ENCODE results near the gene CHAF1B. TPM values are rescaled to one million over a fixed set of nuclear protein-coding genes. Genes with fewer than 3 reads are reported as not detected.

Gene CHAF1B
- total and polyA plus RNA-seq, 9 of the 15 experiments (the other 6 are each of a cell fraction or from before 2014, with no cell fraction given), result 7.5 to 36.8 (median 21.0) TPM

DNA sequence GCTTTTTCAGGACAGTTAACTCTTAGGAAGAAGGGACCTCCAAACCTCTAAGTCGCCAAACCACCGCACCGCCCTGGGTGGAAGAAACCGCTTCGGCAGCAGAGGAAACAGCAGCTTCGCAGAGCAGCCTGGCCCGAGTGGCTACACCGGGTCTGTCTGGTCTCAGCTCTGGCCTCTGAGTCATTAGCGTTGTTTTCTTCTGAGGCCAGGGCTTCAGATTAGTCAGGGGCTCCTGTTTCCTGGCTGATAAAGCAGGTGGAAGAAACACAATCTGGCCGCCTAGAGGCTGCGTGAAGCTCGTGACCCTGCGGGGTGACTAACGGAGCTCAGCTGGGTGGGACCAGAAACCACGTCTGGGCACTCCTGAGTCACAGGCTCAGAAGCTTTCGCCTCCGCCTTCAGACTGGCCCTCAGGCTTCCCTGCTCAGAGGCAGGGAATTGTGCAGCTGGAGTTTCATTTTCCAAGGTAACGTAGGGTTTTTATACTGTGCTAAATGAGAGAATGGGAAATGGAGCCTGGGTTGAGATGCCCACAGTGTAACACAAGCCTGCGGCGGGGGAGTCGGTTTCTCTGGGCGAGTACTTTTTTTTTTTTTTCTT, 44.9 kb downstream of the CHAF1B start (continued):
- TF ChIP-seq, protein P1, sequence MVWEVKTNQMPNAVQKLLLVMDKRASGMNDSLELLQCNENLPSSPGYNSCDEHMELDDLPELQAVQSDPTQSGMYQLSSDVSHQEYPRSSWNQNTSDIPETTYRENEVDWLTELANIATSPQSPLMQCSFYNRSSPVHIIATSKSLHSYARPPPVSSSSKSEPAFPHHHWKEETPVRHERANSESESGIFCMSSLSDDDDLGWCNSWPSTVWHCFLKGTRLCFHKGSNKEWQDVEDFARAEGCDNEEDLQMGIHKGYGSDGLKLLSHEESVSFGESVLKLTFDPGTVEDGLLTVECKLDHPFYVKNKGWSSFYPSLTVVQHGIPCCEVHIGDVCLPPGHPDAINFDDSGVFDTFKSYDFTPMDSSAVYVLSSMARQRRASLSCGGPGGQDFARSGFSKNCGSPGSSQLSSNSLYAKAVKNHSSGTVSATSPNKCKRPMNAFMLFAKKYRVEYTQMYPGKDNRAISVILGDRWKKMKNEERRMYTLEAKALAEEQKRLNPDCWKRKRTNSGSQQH (CRISPR knock-in tag; IDR thresholded peaks at IDR 0.05), result no peak
- TF ChIP-seq ZNF707 (CRISPR knock-in tag; conservative IDR thresholded peaks at IDR 0.05), result no peak
- TF ChIP-seq SNIP1 (IDR thresholded peaks at IDR 0.05; ENCODE audit: low read depth), result no peak
- TF ChIP-seq, protein P2, sequence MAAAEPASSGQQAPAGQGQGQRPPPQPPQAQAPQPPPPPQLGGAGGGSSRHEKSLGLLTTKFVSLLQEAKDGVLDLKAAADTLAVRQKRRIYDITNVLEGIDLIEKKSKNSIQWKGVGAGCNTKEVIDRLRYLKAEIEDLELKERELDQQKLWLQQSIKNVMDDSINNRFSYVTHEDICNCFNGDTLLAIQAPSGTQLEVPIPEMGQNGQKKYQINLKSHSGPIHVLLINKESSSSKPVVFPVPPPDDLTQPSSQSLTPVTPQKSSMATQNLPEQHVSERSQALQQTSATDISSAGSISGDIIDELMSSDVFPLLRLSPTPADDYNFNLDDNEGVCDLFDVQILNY (CRISPR knock-in tag; IDR thresholded peaks at IDR 0.05), result no peak
- peak; percentile 86 for TF ChIP-seq FOXM1 (IDR thresholded peaks at IDR 0.05; ENCODE audit: low read depth)
- no peak for TF ChIP-seq FOXM1 (CRISPR knock-in tag; IDR thresholded peaks at IDR 0.05; ENCODE audit: low read depth)
- peak; percentile 98 for TF ChIP-seq NCOR1 (IDR thresholded peaks at IDR 0.05)
- peak; percentile 41; the same call in 1 of the 2 replicates for TF ChIP-seq ZNF239 (CRISPR knock-in tag; IDR thresholded peaks at IDR 0.05)
- TF ChIP-seq ZNF140 (CRISPR knock-in tag; IDR thresholded peaks at IDR 0.05), result no peak
- no peak for TF ChIP-seq NFE2L1 (tag; IDR thresholded peaks at IDR 0.05; ENCODE audit: borderline replicate concordance, low read depth)
- TF ChIP-seq ESRRA (IDR thresholded peaks at IDR 0.05; ENCODE audit: borderline replicate concordance, low read depth), result peak; percentile 74; the same call in 1 of the 2 replicates
- TF ChIP-seq ZFP30 (CRISPR knock-in tag; IDR thresholded peaks at IDR 0.05; ENCODE audit: borderline replicate concordance), result no peak
- peak; percentile 63; the same call in 1 of the 2 replicates for TF ChIP-seq CREB1 (IDR thresholded peaks at IDR 0.05)
- TF ChIP-seq CREB1 (CRISPR knock-in tag; IDR thresholded peaks at IDR 0.05), result no peak; the same call in 1 of the 2 replicates
- no peak for TF ChIP-seq ESRRB (CRISPR knock-in tag; IDR thresholded peaks at IDR 0.05; ENCODE audit: borderline replicate concordance)
- TF ChIP-seq, protein P3, sequence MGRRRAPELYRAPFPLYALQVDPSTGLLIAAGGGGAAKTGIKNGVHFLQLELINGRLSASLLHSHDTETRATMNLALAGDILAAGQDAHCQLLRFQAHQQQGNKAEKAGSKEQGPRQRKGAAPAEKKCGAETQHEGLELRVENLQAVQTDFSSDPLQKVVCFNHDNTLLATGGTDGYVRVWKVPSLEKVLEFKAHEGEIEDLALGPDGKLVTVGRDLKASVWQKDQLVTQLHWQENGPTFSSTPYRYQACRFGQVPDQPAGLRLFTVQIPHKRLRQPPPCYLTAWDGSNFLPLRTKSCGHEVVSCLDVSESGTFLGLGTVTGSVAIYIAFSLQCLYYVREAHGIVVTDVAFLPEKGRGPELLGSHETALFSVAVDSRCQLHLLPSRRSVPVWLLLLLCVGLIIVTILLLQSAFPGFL (CRISPR knock-in tag; IDR thresholded peaks at IDR 0.05), result no peak
- TF ChIP-seq TGIF2 (CRISPR knock-in tag; IDR thresholded peaks at IDR 0.05), result no peak
- no peak for TF ChIP-seq DDX20 (tag; IDR thresholded peaks at IDR 0.05; ENCODE audit: low read depth)
- no peak for TF ChIP-seq NUFIP1 (IDR thresholded peaks at IDR 0.05; ENCODE audit: partially characterized antibody)
